ENCODE data around the gene SLC22A13. TPM values are rescaled to one million over a fixed set of nuclear protein-coding genes. Genes with fewer than 3 reads are reported as not detected.
A peak's percentile ranks its signal among the peaks of the same experiment; 100 is the strongest.
"Not testable (repeated sequence)": the region's sequence is repeated elsewhere in the genome, so short reads cannot be mapped to it uniquely, and the experiment has no call there.

The SLC22A13 gene
- total RNA-seq, 2 donors from 2014 or later: 0.23 to 0.32 TPM

- no peak overlapping the region for H3K27ac Mint-ChIP-seq
- no peak for ATAC-seq
- H3K36me3 Mint-ChIP-seq (ENCODE audit: low read depth): peaks cover 6% of the 10 kb centered on the region
- H3K4me1 Mint-ChIP-seq: peaks cover 16% of the 10 kb centered on the region
- H3K4me3 Mint-ChIP-seq: no peak overlapping the region
- no peak for DNase-seq
- no peaks in the 10 kb centered on the region for H3K9me3 ChIP-seq (ENCODE audit: control insufficient read depth, low read length, poor library complexity, severe bottlenecking)
- no peaks in the 10 kb centered on the region for H3K27me3 Mint-ChIP-seq
These were observed 5.0 kb downstream of the SLC22A13 start for GRCh38 chr3:38270606-38271005.

DNA sequence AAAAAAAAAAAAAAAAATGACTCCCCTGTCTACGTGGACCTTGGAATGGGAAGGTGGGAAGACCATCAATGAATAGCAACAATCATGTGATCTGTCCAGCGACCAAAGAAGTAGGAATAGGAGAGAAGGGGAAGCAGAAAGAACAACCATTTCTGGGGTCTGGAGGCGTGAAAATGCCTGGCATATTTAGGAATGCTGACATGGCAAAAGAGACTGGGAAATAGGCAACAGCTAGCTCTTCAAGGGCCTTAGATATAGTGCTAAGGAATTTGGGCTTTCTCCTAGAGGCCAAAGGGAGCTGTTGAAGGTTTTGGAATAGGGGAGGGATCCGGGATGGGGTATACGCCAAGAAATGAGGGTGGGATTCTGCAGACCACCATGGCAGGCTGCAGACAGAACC is 5.9 kb downstream of the SLC22A13 start:
- no peaks in the 10 kb centered on the region for H3K27me3 Mint-ChIP-seq
- no peak overlapping the region for H3K4me3 Mint-ChIP-seq
- no peak overlapping the region for H3K27ac Mint-ChIP-seq
- peaks cover 18% of the 10 kb centered on the region for H3K4me1 Mint-ChIP-seq
- H3K36me3 Mint-ChIP-seq (ENCODE audit: low read depth): peaks cover 3% of the 10 kb centered on the region
- no peaks in the 10 kb centered on the region for H3K9me3 ChIP-seq (ENCODE audit: control insufficient read depth, low read length, poor library complexity, severe bottlenecking)
- no peak for DNase-seq
- no peak for ATAC-seq

- no peak overlapping the region for H3K27ac Mint-ChIP-seq
- peaks cover 2% of the 10 kb centered on the region for H3K4me1 Mint-ChIP-seq
- no peaks in the 10 kb centered on the region for H3K36me3 Mint-ChIP-seq (ENCODE audit: low read depth)
- H3K27me3 Mint-ChIP-seq: no peaks in the 10 kb centered on the region
- no peaks in the 10 kb centered on the region for H3K9me3 ChIP-seq (ENCODE audit: control insufficient read depth, low read length, poor library complexity, severe bottlenecking)
- DNase-seq (no peak), ATAC-seq (no peak)
- H3K4me3 Mint-ChIP-seq: no peak overlapping the region
These were observed 9.4 kb downstream of the SLC22A13 start for GRCh38 chr3:38274864-38275649.

GRCh38 chr3:38275658-38276057 is 10.0 kb downstream of the SLC22A13 start:
- no peaks in the 10 kb centered on the region for H3K36me3 Mint-ChIP-seq (ENCODE audit: low read depth)
- H3K27ac Mint-ChIP-seq: no peak overlapping the region
- ATAC-seq: no peak
- no peaks in the 10 kb centered on the region for H3K9me3 ChIP-seq (ENCODE audit: control insufficient read depth, low read length, poor library complexity, severe bottlenecking)
- H3K27me3 Mint-ChIP-seq: no peaks in the 10 kb centered on the region
- H3K4me1 Mint-ChIP-seq: peaks cover 2% of the 10 kb centered on the region
- no peak overlapping the region for H3K4me3 Mint-ChIP-seq
- no peak for DNase-seq

GRCh38 chr3:38276081-38276916 is 10.7 kb downstream of the SLC22A13 start:
- H3K36me3 Mint-ChIP-seq (ENCODE audit: low read depth): no peaks in the 10 kb centered on the region
- ATAC-seq: no peak
- H3K27ac Mint-ChIP-seq: no peak overlapping the region
- no peak for DNase-seq
- no peaks in the 10 kb centered on the region for H3K9me3 ChIP-seq (ENCODE audit: control insufficient read depth, low read length, poor library complexity, severe bottlenecking)
- H3K27me3 Mint-ChIP-seq: no peaks in the 10 kb centered on the region
- no peak overlapping the region for H3K4me3 Mint-ChIP-seq
- peaks cover 2% of the 10 kb centered on the region for H3K4me1 Mint-ChIP-seq

DNA sequence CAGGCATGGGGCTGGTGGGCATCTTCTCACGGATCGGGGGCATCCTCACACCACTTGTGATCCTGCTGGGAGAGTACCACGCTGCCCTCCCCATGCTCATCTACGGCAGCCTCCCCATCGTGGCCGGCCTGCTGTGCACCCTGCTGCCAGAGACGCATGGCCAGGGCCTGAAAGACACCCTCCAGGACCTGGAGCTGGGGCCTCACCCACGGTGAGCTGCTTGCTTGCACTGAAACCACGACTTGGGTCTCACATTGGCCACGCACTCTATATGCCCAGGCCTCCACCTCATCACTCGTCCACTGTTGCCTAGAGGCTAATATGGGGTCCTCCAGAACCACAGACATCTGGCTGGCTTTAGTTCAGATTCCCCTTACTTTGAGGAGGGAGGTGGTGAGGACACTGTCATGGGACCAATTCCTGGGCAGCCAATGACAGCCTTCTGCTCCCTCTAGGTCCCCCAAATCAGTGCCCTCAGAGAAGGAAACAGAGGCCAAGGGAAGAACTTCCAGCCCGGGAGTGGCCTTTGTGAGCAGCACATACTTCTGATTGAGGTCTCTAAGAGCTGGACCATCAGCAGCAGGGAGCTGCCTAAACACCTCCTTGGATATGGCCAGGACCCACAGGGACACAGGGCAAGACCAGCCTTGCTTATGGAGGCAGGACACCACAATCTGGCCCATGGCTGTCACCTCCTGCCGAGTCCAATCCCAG is 11.5 kb downstream of the SLC22A13 start:
- Mint-ChIP-seq H3K27me3 (no peaks in the 10 kb centered on the region), H3K4me3 (no peak overlapping the region), H3K36me3 (ENCODE audit: low read depth) (no peaks in the 10 kb centered on the region), H3K27ac (peak overlapping the region; percentile 43), H3K4me1 (peaks cover 2% of the 10 kb centered on the region)
- H3K9me3 ChIP-seq (ENCODE audit: control insufficient read depth, low read length, poor library complexity, severe bottlenecking): no peaks in the 10 kb centered on the region
- ATAC-seq (no peak), DNase-seq (no peak)

- no peaks in the 10 kb centered on the region for H3K9me3 ChIP-seq (ENCODE audit: control insufficient read depth, low read length, poor library complexity, severe bottlenecking)
- H3K27ac Mint-ChIP-seq: no peak overlapping the region
- peaks cover 2% of the 10 kb centered on the region for H3K4me1 Mint-ChIP-seq
- no peaks in the 10 kb centered on the region for H3K36me3 Mint-ChIP-seq (ENCODE audit: low read depth)
- H3K4me3 Mint-ChIP-seq: no peak overlapping the region
- no peaks in the 10 kb centered on the region for H3K27me3 Mint-ChIP-seq
- DNase-seq (no peak), ATAC-seq (no peak)
These were observed 13.2 kb downstream of the SLC22A13 start for GRCh38 chr3:38278841-38279240.

DNA sequence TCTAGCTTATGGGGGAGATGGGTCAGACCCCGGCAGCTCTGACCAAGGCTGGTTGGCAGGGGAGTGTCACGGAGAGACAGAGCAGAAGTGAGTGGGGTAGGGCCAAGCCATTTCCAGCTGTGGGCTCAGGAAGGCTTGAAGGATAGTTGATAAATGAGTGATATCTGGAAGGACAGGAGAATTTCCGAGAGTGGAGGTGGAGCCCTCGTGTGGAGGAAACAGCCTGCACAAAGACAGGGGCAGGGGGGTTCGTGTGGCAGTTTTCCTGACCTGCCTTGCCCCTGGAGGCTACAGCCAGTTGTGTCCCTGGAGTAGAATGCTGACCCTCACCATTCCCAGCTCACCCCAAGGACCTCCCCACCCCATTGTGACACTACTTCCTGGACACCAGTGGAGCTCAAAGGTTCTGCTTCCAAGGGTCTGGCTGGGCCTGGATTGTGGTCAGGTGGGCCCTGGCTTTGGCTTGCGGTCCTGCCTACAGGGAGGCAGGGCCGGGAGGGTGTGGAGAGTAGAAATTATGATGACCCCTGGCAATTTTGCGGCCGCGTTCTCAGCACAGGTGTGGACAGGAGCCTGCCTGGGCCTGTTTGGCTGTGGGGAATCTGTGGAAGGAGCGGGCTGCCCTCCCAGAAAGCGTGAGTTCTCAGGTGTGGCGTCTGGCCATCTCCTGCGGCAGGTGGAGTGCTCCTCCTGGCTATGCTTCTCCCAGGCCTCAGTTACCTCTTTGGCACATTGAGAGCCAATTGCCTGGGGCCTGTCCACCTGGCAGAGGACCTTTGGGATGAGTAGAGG is 16.5 kb downstream of the SLC22A13 start, which contains the start of gene SLC22A14:
TSS of gene SLC22A14 (plus strand) at position 400 of the 792 bp plus-strand sequence. CDS start 23,733 bp downstream, outside the sequence.
- ATAC-seq (no peak), DNase-seq (no peak)
- H3K9me3 ChIP-seq (ENCODE audit: control insufficient read depth, low read length, poor library complexity, severe bottlenecking): no peaks in the 10 kb centered on the region
- Mint-ChIP-seq H3K27ac (no peak within 1 kb of the TSS), H3K4me3 (no peak within 1 kb of the TSS), H3K27me3 (no peaks in the 10 kb centered on the region), H3K36me3 (ENCODE audit: low read depth) (no peaks in the 10 kb centered on the region), H3K4me1 (no peaks in the 10 kb centered on the region)

DNA sequence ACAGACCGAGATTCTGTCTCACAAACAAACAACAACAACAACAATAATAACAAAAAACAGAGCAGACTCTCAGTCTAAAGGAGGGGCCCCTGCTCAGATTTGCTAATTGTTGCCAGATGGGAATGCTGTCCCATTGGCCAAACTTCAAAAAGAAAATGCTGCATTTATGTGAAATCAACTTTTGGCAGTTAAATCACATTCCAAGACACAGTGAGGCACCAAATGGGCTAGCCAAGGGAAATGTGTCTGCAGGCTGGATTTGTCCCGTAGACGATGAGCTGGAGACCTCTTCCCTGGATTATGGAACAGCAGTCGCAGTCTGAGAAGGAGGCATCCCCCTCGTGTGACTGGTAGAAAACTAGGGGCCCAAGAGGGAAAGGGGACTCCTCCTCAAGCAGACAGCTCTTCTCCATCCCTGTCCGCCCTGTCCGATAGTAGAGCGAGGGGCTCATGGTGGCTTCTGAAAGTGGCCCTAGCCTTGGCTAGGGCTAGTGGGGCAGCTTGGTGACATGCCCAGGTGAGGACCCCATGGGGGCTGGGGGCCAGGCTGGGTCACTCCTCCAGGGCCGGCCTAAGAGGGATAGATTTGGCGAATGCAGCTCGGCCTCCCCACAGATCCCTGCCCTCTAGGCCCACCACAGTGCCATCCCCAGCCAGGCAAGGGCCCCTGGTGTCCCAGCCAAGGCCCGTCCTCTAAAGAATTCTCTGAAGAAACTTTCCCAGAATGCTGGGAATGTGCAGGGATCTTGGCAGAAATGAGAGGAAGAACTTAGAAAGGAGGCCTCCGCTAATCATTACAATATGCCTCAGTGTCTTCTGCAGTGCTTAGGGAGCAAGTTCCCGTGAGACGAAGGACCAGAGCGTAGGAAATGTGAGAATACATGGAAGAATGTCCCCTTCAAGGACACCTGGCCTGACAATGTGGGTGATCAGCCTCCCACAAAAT is 18.5 kb downstream of the SLC22A13 start:
- Mint-ChIP-seq H3K4me3 (no peak overlapping the region), H3K27ac (no peak overlapping the region), H3K27me3 (no peaks in the 10 kb centered on the region), H3K36me3 (ENCODE audit: low read depth) (no peaks in the 10 kb centered on the region), H3K4me1 (no peaks in the 10 kb centered on the region)
- H3K9me3 ChIP-seq (ENCODE audit: control insufficient read depth, low read length, poor library complexity, severe bottlenecking): no peaks in the 10 kb centered on the region
- DNase-seq (no peak), ATAC-seq (no peak)

DNA sequence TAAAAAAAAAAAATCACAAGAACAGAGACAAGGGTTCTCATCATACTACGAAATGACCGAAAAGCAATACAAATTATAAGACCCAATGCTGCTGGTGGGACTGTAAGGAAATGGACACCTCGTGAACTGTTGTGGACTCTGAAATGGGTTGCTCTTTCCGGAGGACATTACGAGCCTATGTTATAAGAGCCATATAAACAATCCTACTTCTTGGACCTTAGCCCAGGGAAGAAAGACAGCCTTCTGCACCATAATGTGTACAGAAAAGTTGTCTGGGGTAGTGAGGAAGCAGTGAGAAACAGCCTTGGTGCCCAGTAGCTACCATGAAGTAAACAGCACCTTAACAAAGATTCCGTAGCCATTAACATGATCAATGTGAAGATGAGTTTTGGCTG is 19.1 kb downstream of the SLC22A13 start:
- no peak for ATAC-seq

GRCh38 chr3:38289286-38290217 is 23.9 kb downstream of the SLC22A13 start:
- H3K4me1 Mint-ChIP-seq; H3K36me3 Mint-ChIP-seq (ENCODE audit: low read depth); ATAC-seq; H3K27ac Mint-ChIP-seq; DNase-seq; H3K4me3 Mint-ChIP-seq; H3K9me3 ChIP-seq (ENCODE audit: control insufficient read depth, low read length, poor library complexity, severe bottlenecking): not testable (repeated sequence)
- peaks cover 12% of the 10 kb centered on the region for H3K27me3 Mint-ChIP-seq

More for the DNA sequence above, 19.1 kb downstream of the SLC22A13 start:
- no peaks in the 10 kb centered on the region for H3K9me3 ChIP-seq (ENCODE audit: control insufficient read depth, low read length, poor library complexity, severe bottlenecking)
- DNase-seq: no peak
- Mint-ChIP-seq H3K27ac (no peak overlapping the region), H3K27me3 (no peaks in the 10 kb centered on the region), H3K4me3 (no peak overlapping the region), H3K4me1 (no peaks in the 10 kb centered on the region), H3K36me3 (ENCODE audit: low read depth) (no peaks in the 10 kb centered on the region)
